GM10248 (cell line): Measurements from ENCODE around the gene CAPSL.
"Not testable (repeated sequence)": the region's sequence is repeated elsewhere in the genome, so short reads cannot be mapped to it uniquely, and the experiment has no call there.

Source experiments
- CTCF ChIA-PET: fragments of 300-600 bp; sonication (Branson Sonifier 250); formaldehyde crosslinking; extraction: SDS; loops from one replicate; lab custom pipeline; 2021; ENCODE audit warnings: antibody characterized with exemption; lab: Yijun Ruan, JAX
- POLR2A ChIA-PET: fragments of 350-650 bp; sonication (Branson Sonifier 250); formaldehyde crosslinking; extraction: SDS; loops from one replicate; lab custom pipeline; 2020; ENCODE audit warnings: antibody characterized with exemption; lab: Yijun Ruan, JAX
- DNase-seq: peaks from one replicate; pipeline ENCODE4 v3.0.0; 2012; ENCODE audit errors: extremely low spot score
- TF ChIP-seq, protein P1 (sequence below): IDR thresholded peaks from 2 replicates; pipeline ENCODE4 v1.5.1; 2012; ENCODE audit warnings: mild to moderate bottlenecking, low read depth; ENCODE audit errors: extremely low read depth, missing control alignments, control extremely low read depth

CAPSL gene

GRCh38 chr5:35938568-35939227 lies at the start of gene CAPSL:
CAPSL (minus strand) TSS chr5:35938622; CDS start chr5:35921120, 17,502 bp downstream.
- ChIA-PET POLR2A (no interaction called here), CTCF (interaction anchor here (0.9 to 8.8 kb wide), 2 partner anchors 13 to 288 kb away, joined by 4 to 57 read pairs; no protein-coding TSS in a partner anchor)
- TF ChIP-seq, protein P1, sequence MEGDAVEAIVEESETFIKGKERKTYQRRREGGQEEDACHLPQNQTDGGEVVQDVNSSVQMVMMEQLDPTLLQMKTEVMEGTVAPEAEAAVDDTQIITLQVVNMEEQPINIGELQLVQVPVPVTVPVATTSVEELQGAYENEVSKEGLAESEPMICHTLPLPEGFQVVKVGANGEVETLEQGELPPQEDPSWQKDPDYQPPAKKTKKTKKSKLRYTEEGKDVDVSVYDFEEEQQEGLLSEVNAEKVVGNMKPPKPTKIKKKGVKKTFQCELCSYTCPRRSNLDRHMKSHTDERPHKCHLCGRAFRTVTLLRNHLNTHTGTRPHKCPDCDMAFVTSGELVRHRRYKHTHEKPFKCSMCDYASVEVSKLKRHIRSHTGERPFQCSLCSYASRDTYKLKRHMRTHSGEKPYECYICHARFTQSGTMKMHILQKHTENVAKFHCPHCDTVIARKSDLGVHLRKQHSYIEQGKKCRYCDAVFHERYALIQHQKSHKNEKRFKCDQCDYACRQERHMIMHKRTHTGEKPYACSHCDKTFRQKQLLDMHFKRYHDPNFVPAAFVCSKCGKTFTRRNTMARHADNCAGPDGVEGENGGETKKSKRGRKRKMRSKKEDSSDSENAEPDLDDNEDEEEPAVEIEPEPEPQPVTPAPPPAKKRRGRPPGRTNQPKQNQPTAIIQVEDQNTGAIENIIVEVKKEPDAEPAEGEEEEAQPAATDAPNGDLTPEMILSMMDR = no peak
- DNase-seq = no peak

- ChIA-PET POLR2A (no interaction called here), CTCF (interaction anchor here (1.4 kb wide), 1 partner anchor 11 kb away, joined by 4 read pairs; no protein-coding TSS in a partner anchor)
- no peak for DNase-seq
- TF ChIP-seq, protein P1 = no peak
Measured at GRCh38 chr5:35987776-35988175, 49.4 kb upstream of the CAPSL start.

DNA sequence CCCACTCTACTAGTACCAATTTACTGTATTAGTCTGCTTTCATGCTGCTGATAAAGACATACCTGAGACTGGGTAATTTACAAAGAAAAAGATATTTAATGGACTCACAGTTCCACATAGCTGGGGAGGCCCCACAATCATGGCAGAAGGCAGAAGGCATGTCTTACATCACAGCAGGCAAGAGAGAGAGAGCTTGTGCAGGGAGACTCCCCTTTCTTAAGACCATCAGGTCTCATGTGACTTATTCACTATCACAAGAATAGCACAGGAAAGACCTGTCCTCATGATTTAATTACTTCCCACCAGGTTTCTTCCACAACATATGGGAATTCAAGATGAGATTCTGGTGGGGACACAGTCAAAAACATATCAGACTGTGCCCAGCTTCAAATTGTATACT lies 41.3 kb upstream of the CAPSL start:
- CTCF ChIA-PET = interaction anchor here (1.3 kb wide), 1 partner anchor 18 kb away, joined by 3 read pairs; no protein-coding TSS in a partner anchor
- no peak for DNase-seq
- POLR2A ChIA-PET = no interaction called here
- TF ChIP-seq, protein P1 = no peak

GRCh38 chr5:35976859-35977258 lies 38.4 kb upstream of the CAPSL start:
- DNase-seq, POLR2A ChIA-PET, CTCF ChIA-PET: not testable (repeated sequence)

DNA sequence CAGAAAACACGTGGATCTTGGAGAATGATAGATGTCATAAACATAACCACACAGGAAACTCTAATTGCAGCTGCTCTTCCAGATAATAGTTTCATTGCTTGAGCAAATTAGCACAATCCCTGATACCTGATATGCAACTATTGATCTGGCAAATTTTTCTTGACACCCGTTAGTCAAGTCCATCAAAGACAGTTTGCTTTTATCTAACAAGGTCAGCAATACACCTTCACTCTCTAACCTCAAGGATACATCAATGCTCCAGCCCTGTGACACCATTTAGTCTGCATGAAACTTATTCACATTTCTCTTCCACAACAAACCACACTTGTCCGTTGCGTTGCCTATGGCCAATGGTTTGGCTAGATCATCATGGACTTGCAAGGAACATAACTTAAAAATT lies 36.1 kb upstream of the CAPSL start:
- ChIA-PET POLR2A (no interaction called here), CTCF (no interaction called here)
- TF ChIP-seq, protein P1 = no peak
- no peak for DNase-seq

DNA sequence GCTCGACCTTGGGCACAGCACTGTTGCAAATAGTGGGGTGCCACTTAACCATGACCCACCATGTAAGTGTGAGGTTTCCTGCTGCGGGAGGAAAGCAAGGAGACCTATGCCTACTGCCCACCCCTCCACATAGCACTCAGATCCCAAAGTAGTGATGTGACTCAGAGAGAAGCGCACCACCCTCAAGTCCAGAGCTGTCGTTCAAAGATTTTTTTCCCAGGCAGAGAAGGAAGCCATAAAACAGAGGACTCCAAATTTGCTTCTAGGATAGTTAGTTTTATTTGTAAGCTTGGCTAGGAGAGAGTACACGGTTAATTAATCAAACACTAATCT lies 33.4 kb upstream of the CAPSL start:
- ChIA-PET POLR2A (no interaction called here), CTCF (no interaction called here)
- no peak for DNase-seq
- TF ChIP-seq, protein P1 = no peak

GRCh38 chr5:35971186-35971877 lies 32.9 kb upstream of the CAPSL start:
- TF ChIP-seq, protein P1 = no peak
- ChIA-PET POLR2A (no interaction called here), CTCF (no interaction called here)
- DNase-seq = no peak
